A172 (cell line): ENCODE results near the gene RAET1L. TPM values are rescaled to one million over a fixed set of nuclear protein-coding genes. Genes with fewer than 3 reads are reported as not detected.
"Not testable (repeated sequence)": the region's sequence is repeated elsewhere in the genome, so short reads cannot be mapped to it uniquely, and the experiment has no call there.

Experiments
- DNase-seq: peaks from one replicate; pipeline ENCODE4 v3.0.0-alpha.2; 2015; ENCODE audit warnings: low spot score
- total RNA-seq: library from RNA; depleted of rRNA; stranded (reverse); fragments of >200 nt; shearing (Covaris generic); gene quantifications from 2 replicates; pipeline ENCODE4 v1.2.3, GENCODE V29; 2014

Gene RAET1L
- total RNA-seq, 1 experiment from 2014 or later = not detected

DNA sequence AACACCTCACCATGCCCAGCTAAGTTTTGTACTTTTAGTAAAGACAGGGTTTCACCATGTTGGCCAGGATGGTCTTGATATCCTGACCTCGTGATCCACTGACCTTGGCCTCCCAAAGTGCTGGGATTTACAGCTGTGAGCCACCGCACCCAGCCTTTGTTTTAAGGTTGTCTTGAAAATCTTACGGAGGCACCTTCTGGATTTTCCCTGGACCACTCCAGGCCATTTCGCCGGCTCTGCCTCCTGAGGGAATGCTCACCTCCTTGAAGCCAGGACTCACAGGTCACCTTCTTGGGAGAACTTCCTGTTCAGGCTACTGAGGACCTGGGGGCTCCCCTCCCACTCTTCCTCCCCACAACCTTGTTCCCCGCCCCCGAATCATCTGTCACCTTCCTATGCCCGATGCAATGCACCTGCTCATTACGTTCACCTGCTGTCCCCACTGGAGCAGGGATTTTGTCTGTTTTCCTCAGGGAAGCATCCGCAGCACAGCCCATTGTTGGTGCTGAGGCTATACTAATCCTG is 19.4 kb upstream of the RAET1L start:
- no peak for DNase-seq

GRCh38 chr6:150043501-150044412 is 18.4 kb upstream of the RAET1L start:
- no peak for DNase-seq

GRCh38 chr6:150043096-150043495 is 17.8 kb upstream of the RAET1L start:
- DNase-seq = no peak

- no peak for DNase-seq
These were observed 13.1 kb upstream of the RAET1L start for GRCh38 chr6:150038202-150039062.

DNA sequence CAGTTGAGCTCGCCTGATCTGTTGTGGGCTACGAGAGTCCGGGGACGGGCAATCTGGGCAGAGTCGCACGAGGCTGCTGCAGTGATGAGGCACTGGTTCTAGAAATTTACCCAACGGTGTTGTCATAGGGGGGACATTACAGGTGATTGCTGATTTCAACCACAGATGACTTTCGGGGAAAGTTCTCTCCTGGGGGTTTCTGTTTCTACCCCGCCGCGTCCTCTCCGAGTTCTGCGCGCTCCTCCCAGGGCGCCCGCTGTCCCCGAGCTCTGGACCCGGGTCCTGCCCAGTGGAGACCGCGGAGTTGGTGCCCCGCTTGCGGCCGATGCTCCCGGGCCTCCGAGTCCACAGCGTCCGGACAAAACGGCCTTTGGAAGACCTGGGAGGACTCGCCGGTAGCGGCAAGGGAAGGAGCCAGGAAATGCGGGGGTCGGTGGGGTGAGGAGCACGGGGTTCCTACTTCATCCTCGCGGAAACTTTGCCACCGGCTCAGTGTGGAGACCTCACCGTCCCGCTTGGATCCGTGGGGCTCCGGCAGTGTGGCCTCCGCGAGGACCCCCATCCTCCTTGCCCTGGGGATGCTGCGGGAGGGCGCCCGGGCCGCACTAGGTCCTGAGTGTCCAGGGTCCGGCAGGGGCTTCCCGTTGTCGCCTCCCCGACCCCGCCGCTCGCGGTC is 12.3 kb upstream of the RAET1L start:
- no peak for DNase-seq

DNA sequence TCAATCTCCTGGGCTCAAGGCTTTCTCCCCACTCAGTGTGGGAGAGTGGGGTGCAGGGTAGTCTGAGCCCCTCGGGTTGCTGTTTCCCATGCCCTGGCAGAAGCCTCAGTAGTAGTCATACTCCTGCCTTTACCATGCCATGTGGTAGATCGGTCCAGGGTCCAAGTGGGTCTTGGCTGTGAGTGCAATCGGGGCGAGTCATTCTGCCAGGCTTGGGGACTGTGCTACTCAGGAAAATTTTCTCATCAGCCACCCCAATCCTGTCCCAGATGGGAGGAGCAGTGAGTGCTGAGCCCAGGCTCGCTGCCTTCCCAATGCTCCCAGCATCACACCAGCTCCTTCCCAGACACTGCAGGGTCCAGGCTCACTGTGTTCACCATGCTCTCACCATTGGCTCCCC is 10.7 kb upstream of the RAET1L start:
- no peak for DNase-seq

GRCh38 chr6:150033207-150033771 is 8.0 kb upstream of the RAET1L start:
- DNase-seq = no peak

- no peak for DNase-seq
These were observed 7.3 kb upstream of the RAET1L start for GRCh38 chr6:150032598-150032997.

DNA sequence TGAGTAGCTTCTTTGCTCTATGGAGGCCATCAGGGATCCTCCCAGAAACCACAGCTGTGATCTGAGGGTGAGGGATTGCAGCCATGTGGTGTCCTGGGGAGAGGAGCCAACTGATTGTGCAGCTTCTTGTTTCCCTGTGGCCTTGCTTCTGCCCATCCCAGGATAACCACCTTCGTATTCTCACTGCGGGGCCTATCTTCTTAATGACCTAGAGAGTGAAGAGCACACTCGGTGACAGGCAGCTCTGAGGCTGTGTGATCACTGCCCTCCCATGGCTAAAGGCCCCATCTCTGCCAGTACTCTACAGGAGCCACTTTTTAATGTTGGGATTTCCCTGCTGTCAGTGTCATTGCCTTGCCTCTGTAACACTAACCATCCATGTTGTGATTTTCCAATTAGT is 5.3 kb upstream of the RAET1L start:
- no peak for DNase-seq

- no peak for DNase-seq
These were observed 4.4 kb upstream of the RAET1L start for GRCh38 chr6:150029749-150030148.

GRCh38 chr6:150029276-150029675 is 3.9 kb upstream of the RAET1L start:
- DNase-seq = no peak

DNA sequence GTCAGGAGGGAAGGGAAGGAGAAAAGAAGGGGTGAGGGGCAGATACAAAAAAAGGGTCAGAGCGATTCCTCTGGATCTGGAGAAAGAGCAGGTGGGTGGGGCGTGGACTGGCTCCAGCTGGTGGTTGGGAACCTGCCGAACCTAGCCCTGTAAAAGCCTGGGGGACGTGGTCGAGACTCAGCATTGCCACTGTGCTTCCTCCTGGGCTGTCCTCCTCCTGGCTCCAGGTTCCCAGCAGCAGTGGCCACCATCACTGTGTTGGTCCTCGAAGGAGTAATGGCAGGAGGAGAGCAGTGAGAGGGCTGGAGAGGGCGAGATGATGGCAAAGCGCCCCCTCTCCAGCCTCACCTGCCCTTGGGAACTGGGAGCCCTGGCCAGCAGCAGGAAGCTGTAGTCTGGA is 3.5 kb upstream of the RAET1L start:
- DNase-seq = no peak

- DNase-seq = no peak
These were observed 2.7 kb upstream of the RAET1L start for GRCh38 chr6:150027806-150028565.

GRCh38 chr6:150026976-150027805 is 1.9 kb upstream of the RAET1L start:
- DNase-seq = no peak

DNA sequence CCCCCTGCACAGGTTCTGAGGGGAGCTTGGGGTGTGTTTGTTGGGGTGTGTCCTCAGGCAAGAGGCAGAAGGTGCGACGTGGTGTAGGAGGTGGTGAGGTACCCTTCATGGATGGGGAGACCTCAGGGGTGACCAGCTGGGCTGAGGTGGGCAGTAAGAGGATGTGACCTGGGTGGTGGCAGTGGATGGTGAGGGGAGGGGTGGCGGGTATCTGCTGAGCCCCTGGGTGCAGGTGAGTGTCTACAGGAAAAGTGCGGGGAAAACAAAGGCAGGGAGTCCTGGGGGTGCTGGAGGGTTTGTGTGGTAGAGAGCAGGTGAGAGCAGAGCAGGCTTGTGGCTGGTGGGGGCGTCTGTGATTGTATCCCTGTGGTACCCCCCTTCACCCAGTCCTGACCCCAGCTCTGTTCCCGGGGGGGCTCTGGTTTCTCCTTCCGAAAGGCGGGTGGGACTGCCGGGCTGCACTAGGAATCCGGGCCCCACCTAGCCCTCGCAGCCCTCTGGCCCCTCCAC is 631 bp downstream of the RAET1L start:
- no peak for DNase-seq

GRCh38 chr6:150024021-150024420 is 1.3 kb downstream of the RAET1L start:
- DNase-seq = not testable (repeated sequence)

DNA sequence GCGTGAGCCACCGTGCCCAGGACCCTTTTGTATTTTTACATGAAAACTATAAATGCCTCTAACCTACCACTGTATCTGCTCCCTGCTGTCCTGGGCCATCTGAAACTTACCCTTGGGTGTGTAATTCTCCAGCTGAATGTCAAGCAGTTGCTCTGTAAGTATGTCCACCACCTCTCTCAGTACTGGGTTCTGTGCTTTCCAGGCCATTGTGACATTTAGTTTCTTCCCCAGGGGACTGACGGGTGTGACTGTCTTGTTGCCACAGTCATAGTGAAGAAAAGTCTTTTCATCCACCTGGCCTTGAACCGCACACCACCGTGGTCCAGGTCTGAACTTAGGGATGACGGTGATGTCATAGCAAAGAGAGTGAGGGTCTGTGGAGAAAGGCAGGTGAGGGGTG is 3.5 kb downstream of the RAET1L start:
- DNase-seq = not testable (repeated sequence)

DNA sequence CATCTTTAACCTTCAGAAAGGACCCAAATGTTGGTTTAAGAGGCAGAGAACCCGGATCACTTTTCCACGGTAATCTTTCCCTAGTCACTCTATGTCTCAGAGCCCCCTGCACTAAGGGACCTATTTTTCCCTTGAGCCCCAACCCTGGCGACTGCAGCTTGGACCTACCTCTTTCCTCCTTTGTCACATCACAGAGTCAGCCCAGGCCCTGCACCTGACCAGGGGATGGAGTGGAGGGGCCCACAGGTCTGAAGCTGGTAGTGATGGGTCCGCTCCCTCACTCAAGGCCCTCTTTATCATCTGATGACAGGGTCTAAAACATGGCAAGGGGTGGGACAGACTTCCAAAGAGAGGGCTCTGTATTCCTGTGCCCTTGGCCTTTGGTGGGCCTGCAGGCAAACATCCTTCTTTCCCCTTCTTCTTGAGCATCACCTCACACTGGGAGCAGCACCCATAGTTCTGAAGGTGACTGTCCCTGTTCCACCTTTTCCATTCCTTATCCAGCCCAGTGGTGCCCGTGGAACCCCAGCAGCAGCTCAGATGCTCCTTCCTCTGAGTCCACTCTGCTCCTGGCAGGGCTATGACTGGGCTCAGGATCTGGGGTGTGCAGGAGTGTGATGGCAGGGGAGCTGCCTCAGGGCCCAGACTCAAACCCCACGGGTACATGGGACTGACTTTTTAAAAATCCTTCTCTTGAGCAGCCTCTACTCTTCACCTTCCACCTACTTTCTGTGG is 6.3 kb downstream of the RAET1L start:
- DNase-seq = no peak

- DNase-seq = not testable (repeated sequence)
These were observed 8.2 kb downstream of the RAET1L start for GRCh38 chr6:150017186-150017521.
